Measurements from ENCODE around the gene AFF3. TPM values are rescaled to one million over a fixed set of nuclear protein-coding genes. Genes with fewer than 3 reads are reported as not detected.

Gene AFF3
- total and polyA plus RNA-seq, 2 of the 8 experiments (the other 6 are each of a cell fraction or from before 2014, with no cell fraction given), result 0.27 to 3.0 TPM

- H2BK12ac ChIP-seq (ENCODE audit: low read depth, low read length), result no peak overlapping the region
- H3K14ac ChIP-seq (ENCODE audit: insufficient read length), result no peak overlapping the region
- DNase-seq (ENCODE audit: low read depth in 1 of 2, low spot score in 2 of 2) (no peak), FAIRE-seq (no peak)
- H2BK5ac ChIP-seq (ENCODE audit: low read depth, low read length), result no peak overlapping the region
- H3K36me3 ChIP-seq (ENCODE audit: control insufficient read depth in 2 of 4, insufficient read depth in 4 of 4, low read length in 3 of 4), result no peaks in the 10 kb centered on the region
- H2BK120ac ChIP-seq (replicated peaks; ENCODE audit: low read depth, low read length), result no peak overlapping the region
- no peak overlapping the region for H3K4me3 ChIP-seq (ENCODE audit: extremely low read depth in 1 of 4, insufficient read depth in 2 of 4, low read depth in 3 of 4, low read length in 4 of 4)
- ChIA-PET CTCF (ENCODE audit: partially characterized antibody) (interaction anchor here (1.2 to 1.9 kb wide), 2 partner anchors 15 to 552 kb away, joined by 3 to 9 read pairs; no protein-coding TSS in a partner anchor), POLR2A (ENCODE audit: partially characterized antibody) (no interaction called here)
- H2BK15ac ChIP-seq (ENCODE audit: low read length), result no peak overlapping the region
- H3K9me3 ChIP-seq (ENCODE audit: insufficient read depth in 2 of 2, low read depth in 1 of 2, low read length in 1 of 2), result no peaks in the 10 kb centered on the region
- WGBS, 2 experiments (ENCODE audit: extremely low coverage in 1 of 2, insufficient coverage in 1 of 2, insufficient read length in 1 of 2, insufficient replicate concordance in 2 of 2, low coverage in 1 of 2, low lambda C conversion rate in 2 of 2, missing lambda C conversion rate in 1 of 2), result 71% methylated on average over 6 of the region's 6 CpGs; no CpG with 5 or more reads in 1 of the 2 experiments
- H4K20me1 ChIP-seq (replicated peaks in 1 of 2; ENCODE audit: control insufficient read depth in 1 of 2, insufficient read depth in 2 of 2, low read length in 2 of 2), result no peaks in the 10 kb centered on the region
- H2AFZ ChIP-seq (ENCODE audit: low read length), result no peak overlapping the region
- H3K18ac ChIP-seq (ENCODE audit: extremely low read depth, low read length), result no peak overlapping the region
- H3K23ac ChIP-seq (ENCODE audit: insufficient read length), result no peak overlapping the region
- no peak overlapping the region for H3K4ac ChIP-seq (replicated peaks; ENCODE audit: insufficient read length, low read depth, low read length)
- H3K56ac ChIP-seq (replicated peaks; ENCODE audit: insufficient read length, low read depth, low read length), result no peak overlapping the region
- H3K4me2 ChIP-seq (ENCODE audit: insufficient read depth in 1 of 2, low read depth in 2 of 2, low read length in 2 of 2), result no peak overlapping the region
- H3K9ac ChIP-seq (replicated peaks in 1 of 4; ENCODE audit: extremely low read depth in 1 of 4, low read depth in 3 of 4, low read length in 3 of 4), result no peak overlapping the region
- H3K79me1 ChIP-seq (ENCODE audit: low read depth, low read length), result no peaks in the 10 kb centered on the region
- H3K4me1 ChIP-seq (replicated peaks in 1 of 4; ENCODE audit: control insufficient read depth in 3 of 4, insufficient read depth in 4 of 4, low read length in 3 of 4), result peaks cover 0 to 5% (median 0%) of the 10 kb centered on the region in 4 experiments; a peak in 2 of 7 replicates
- H3K79me2 ChIP-seq (ENCODE audit: control insufficient read depth in 1 of 2, insufficient read depth in 2 of 2, low read length in 2 of 2), result no peaks in the 10 kb centered on the region
- H3K27me3 ChIP-seq (replicated peaks in 1 of 4; ENCODE audit: control insufficient read depth in 3 of 4, extremely low read depth in 1 of 4, insufficient read depth in 3 of 4, low read length in 3 of 4), result no peaks in the 10 kb centered on the region
- no peak overlapping the region for H4K5ac ChIP-seq (ENCODE audit: insufficient read length, low read depth, low read length)
- no peak overlapping the region for H4K8ac ChIP-seq (ENCODE audit: extremely low read depth, insufficient read depth, low read length)
- no peaks in the 10 kb centered on the region for H3K23me2 ChIP-seq (ENCODE audit: low read depth, low read length)
- no peak overlapping the region for H4K91ac ChIP-seq (replicated peaks; ENCODE audit: insufficient read length, low read length)
- H2BK20ac ChIP-seq (ENCODE audit: low read length), result no peak overlapping the region
- no peak overlapping the region for H3K27ac ChIP-seq (ENCODE audit: low read depth, low read length)
- H2AK5ac ChIP-seq (ENCODE audit: low read depth, low read length), result no peak overlapping the region
- no peak for TF ChIP-seq MAFK (IDR thresholded peaks at IDR 0.05; ENCODE audit: low read depth, low read length)
- no peak for TF ChIP-seq ASH2L (IDR thresholded peaks at IDR 0.05; ENCODE audit: low read length)
- no peak for TF ChIP-seq SRF (IDR thresholded peaks at IDR 0.05; ENCODE audit: low read depth, low read length)
- TF ChIP-seq EP300 (IDR thresholded peaks at IDR 0.05; ENCODE audit: borderline replicate concordance in 1 of 2, low read depth in 2 of 2, low read length in 2 of 2), result no peak
- TF ChIP-seq BRCA1 (IDR thresholded peaks at IDR 0.05; ENCODE audit: low read depth, low read length), result no peak
- no peak for TF ChIP-seq BACH1 (IDR thresholded peaks at IDR 0.05; ENCODE audit: low read length)
- no peak for TF ChIP-seq MAX (IDR thresholded peaks at IDR 0.05)
- TF ChIP-seq CTBP2 (IDR thresholded peaks at IDR 0.05; ENCODE audit: borderline replicate concordance, insufficient read depth, insufficient read length, low read length), result no peak
- no peak for TF ChIP-seq CHD1 (IDR thresholded peaks at IDR 0.05; ENCODE audit: low read depth, low read length)
- TF ChIP-seq RNF2 (IDR thresholded peaks at IDR 0.05; ENCODE audit: borderline replicate concordance, low read depth, low read length, missing control alignments, poor library complexity, severe bottlenecking), result no peak
- no peak for TF ChIP-seq RBBP5 (IDR thresholded peaks at IDR 0.05; ENCODE audit: borderline replicate concordance, low read depth, low read length)
These were observed 431.7 kb downstream of the AFF3 start for GRCh38 chr2:99710721-99711120.
